Cortex of kidney (tissue), 1 donor: ENCODE results near the gene OR4A16.

Experiments
- DNase-seq: peaks from one replicate; lab custom pipeline; 2025; lab: John Stamatoyannopoulos, UW

OR4A16 gene, protein sequence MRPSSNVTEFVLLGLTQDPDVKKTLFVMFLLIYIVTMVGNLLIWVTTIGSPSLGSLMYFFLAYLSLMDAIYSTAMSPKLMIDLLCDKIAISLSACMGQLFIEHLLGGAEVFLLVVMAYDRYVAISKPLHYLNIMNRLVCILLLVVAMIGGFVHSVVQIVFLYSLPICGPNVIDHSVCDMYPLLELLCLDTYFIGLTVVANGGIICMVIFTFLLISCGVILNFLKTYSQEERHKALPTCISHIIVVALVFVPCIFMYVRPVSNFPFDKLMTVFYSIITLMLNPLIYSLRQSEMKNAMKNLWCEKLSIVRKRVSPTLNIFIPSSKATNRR

DNA sequence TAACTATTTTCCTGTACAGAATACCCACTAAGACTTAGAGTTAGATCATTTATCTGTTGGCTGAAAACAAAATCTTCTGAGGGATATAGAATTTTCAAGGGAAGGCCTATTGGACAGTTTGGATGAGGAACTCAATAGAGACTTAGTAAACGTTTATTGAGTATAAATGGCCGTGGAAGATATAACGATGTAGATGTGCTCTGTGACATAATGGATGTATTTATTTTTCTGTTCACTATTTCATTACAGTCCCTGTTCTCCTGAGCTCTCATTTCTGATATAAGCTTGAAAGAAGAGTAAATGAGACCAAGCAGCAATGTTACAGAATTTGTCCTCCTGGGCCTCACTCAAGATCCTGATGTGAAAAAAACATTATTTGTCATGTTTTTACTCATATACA lies at the start of gene OR4A16:
OR4A16 (plus strand) TSS at position 301 of the 400 bp plus-strand sequence; CDS start at position 301, 0 bp downstream.
- DNase-seq = no peak

DNA sequence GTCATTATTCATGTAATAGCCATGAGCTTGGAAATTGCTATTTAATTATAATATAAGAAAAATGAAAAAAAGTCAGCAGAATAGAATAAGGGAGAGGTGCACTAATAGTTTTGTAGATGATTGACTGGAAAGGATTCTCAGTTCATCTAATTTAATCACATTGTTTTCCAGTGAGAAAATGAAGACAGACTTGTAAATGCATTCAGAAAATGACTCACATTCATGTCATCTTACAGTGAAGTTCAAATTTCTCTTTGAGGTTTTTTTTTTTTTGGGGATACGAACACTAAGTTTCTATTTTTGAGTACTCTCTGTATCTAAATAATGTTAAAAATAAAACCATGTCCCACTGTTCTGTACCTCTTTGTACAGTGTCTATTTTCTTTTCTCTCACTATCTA lies 18.5 kb upstream of the OR4A16 start:
- no peak for DNase-seq

DNA sequence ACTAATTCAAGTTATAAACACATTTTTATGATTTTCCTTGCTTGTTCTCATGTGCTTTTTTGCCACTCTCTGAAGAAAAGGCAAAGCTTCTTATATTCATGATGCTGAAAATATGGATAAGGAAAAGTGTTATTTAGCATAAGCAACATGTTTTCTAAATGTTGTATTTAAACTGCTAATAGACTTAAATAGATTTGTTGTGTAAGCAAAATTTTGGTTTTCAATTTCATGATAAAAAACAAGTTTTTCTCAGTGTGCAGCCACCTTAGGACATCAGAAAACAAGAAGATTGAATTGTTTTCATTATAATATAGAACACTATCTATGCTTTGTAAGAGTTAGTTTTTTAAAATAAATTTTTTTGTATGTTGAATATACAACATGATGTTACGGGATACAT lies 2.3 kb downstream of the OR4A16 start:
- DNase-seq = no peak

DNA sequence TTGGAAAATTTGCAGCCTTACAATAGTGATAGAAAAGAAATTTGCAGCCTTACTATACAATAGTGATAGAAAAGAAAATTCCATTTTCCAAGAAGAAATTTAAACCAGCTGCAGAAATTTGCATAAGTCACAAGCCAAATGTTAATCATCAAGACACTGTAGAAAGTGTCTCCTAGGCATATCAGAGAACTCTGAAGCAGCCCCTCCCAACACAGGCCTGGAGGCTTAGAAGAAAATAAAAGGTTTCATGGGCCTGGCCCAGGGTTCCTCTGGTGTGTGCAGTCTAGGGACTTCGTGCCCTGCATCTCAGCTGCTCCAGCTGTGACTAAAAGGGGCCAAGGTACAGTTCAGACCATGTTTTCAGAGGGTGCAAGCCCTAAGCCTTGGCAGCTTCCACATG lies 6.0 kb downstream of the OR4A16 start:
- DNase-seq = no peak

DNA sequence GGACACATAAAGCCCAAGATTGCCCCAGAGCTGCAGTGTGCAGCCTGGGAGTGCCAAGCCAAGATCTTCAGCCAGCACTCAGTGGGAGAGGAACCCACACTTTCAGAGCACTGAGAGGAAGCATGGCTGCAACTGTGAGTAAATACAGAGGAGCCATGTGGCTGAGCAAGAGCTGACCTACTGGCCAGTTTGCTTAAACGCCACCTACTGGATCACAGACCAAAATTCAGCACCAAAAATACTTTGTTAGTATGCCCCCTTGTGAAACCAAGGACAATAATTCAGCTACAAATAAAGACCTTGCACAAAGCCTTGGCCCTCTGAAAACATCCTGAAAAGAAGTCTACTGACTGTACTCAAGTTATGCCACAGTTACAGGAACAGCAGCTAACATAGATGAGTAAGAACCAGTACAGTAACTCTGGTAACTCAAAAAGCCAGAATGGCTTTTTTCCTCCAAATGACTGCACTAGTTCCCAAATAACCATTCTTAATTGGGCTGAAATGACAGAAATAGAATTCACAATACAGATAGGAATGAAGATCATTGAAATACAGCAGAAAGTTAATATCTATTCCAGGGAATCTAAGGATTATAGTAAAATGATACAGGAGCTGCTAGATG lies 14.7 kb downstream of the OR4A16 start:
- no peak for DNase-seq

DNA sequence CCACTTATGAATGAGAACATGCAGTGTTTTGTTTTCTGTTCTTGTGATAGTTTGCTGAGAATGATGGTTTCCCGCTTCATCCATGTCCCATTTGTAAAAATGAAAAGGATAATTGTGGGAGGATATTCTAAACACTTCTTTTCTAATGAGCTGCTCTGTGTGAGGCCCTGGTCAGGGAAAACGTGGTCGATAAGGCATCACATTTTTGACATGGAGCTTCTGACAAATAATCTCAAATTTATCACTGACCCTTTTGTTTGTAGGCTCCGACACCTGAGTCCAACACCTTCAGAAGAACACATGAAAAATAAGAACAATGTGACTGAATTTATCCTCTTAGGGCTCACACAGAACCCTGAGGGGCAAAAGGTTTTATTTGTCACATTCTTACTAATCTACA lies 24.7 kb downstream of the OR4A16 start, which contains the start of gene OR4A15:
OR4A15 (plus strand) TSS at position 301 of the 400 bp plus-strand sequence; CDS start at position 301, 0 bp downstream.
- no peak for DNase-seq
